LNCaP clone FGC (cell line): ENCODE data around the gene TOR1AIP2.
"Not testable (repeated sequence)": the region's sequence is repeated elsewhere in the genome, so short reads cannot be mapped to it uniquely, and the experiment has no call there.

Experiments
- DNase-seq: peaks from one replicate; pipeline ENCODE4 v3.0.0-alpha.2; 2011; ENCODE audit warnings: low read depth
- H3K4me3 ChIP-seq: 2 replicates; pipeline ENCODE4 v1.5.1; 2011; ENCODE audit warnings: mild to moderate bottlenecking, low read depth, low read length, control low read depth
- CTCF ChIP-seq: IDR thresholded peaks from 2 replicates; pipeline ENCODE4 v1.5.1; 2012; ENCODE audit warnings: mild to moderate bottlenecking; ENCODE audit not compliant: control insufficient read depth, insufficient read depth; ENCODE audit errors: extremely low read depth

TOR1AIP2 gene

DNA sequence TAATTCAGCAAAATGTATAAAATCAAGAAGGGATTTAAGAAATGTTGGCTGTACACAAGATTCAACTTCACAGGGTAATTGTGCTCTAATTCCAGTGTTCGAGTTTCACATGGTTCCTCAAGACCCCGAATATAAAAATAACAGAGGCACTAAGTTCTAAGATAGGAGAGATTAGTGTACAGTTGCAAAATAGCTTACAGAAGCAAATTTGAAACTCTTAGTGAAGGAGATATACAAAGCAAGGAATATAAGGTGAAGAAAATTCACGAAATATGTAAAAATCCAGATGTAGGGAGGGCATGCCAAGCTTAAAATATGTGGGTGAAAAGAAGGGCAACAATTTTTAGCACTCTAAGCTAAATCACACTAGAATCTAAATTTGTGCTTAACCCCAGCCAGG is 29.4 kb downstream of the TOR1AIP2 start:
- no peak for DNase-seq
- TF ChIP-seq CTCF: no peak
- no peak overlapping the region for H3K4me3 ChIP-seq

DNA sequence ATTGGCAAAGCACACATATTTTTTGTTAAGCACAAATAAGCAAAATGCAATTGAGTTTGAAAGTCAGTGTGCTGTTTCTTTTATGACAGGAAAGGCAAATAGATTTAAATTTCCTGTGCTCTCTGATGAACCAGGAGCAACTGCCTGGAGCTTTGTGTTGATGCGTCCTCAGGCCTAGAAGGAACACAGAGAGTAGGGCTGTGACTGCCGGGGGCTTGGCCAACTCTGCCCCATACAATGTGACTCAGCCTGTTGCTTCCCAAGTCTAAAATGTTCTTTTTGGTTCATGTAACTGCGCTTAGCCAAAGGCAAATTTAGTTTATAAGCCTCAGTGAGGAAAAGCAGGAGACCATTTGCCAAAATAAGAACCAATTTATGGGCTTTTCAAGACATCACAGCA is 37.5 kb downstream of the TOR1AIP2 start:
- H3K4me3 ChIP-seq: no peak overlapping the region
- no peak for TF ChIP-seq CTCF

DNA sequence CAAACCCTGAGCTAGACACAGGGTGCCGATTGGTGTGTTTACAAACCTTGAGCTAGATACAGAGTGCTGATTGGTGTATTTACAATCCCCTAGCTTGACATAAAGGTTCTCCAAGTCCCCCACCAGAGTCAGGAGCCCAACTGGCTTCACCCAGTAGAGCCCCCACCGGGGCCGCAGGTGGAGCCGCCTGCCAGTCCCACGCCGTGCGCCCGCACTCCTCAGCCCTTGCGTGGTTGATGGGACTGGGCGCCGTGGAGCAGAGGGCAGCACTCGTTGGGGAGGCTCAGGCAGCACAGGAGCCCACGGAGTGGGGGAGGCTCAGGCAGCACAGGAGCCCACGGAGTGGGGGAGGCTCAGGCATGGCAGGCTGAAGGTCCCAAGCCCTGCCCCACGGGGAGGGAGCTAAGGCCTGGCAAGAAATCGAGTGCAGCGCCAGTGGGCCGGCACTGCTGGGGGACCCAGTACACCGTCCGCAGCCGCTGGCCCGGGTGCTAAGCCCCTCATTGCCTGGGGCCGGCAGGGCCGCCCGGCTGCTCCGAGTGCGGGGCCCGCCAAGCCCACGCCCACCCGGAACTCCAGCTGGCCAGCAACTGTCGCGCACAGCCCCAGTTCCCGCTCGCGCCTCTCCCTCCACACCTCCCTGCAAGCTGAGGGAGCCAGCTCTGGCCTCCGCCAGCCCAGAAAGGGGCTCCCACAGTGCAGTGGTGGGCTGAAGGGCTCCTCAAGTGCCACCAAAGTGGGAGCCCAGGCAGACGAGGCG is 40.7 kb downstream of the TOR1AIP2 start:
- not testable (repeated sequence) for H3K4me3 ChIP-seq, DNase-seq

More for the DNA sequence above, 37.5 kb downstream of the TOR1AIP2 start:
- no peak for DNase-seq

GRCh38 chr1:179831852-179832699 is 45.5 kb downstream of the TOR1AIP2 start:
- TF ChIP-seq CTCF: no peak
- no peak overlapping the region for H3K4me3 ChIP-seq
- no peak for DNase-seq

DNA sequence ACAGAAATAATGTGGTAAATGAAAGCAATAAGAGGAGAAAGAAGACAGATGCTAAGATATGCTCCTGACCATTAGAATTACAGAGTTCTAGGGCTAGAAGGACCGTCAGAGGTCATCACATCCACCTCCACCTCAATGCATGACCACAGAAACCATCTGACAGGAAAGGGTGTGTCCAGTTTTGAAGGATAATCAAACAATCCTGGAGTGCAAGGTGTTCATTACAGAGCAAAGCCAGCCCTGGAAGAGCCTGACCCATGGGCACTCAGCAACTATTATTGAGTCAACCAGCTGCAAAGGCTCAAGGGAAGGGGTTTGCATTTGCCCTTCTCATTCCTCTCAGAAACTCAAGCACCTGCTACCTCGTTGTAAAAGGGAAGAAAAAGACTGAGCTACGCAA is 46.4 kb downstream of the TOR1AIP2 start:
- H3K4me3 ChIP-seq: no peak overlapping the region
- TF ChIP-seq CTCF: no peak
- no peak for DNase-seq

- no peak overlapping the region for H3K4me3 ChIP-seq
- TF ChIP-seq CTCF: no peak
- no peak for DNase-seq
Observed at GRCh38 chr1:179828554-179829110, 49.0 kb downstream of the TOR1AIP2 start.

GRCh38 chr1:179826626-179827280 is 50.9 kb downstream of the TOR1AIP2 start:
- no peak for DNase-seq
- H3K4me3 ChIP-seq: no peak overlapping the region
- no peak for TF ChIP-seq CTCF
